Endothelial cell of umbilical vein (primary cell): Measurements from ENCODE around the gene FBXL4. TPM values are rescaled to one million over a fixed set of nuclear protein-coding genes. Genes with fewer than 3 reads are reported as not detected.

Experiments
- BruUV-seq: library from RNA; stranded (reverse); fragments of 400-500 nt; replicated peaks from 2 replicates; lab custom pipeline; 2021; lab: Mats Ljungman, UMichigan
- CTCF ChIA-PET: fragments of 300-600, 350-600 bp; sonication (Branson Sonifier 250); formaldehyde crosslinking; loops from one replicate; lab custom pipeline; 2021; ENCODE audit warnings: antibody characterized with exemption, inconsistent platforms; lab: Charles Lee
- POLR2A ChIA-PET: fragments of 300-600, 350-600 bp; sonication (Branson Sonifier 250); formaldehyde crosslinking; loops from one replicate; lab custom pipeline; 2021; ENCODE audit warnings: antibody characterized with exemption, inconsistent platforms; lab: Charles Lee
- DNase-seq: peaks from one replicate; pipeline ENCODE4 v3.0.0-alpha.2; 2011; ENCODE audit warnings: low read depth, low spot score
- FAIRE-seq: peaks from 2 replicates; lab custom pipeline; 2011; peaks lifted over from hg19 to GRCh38; lab: Jason Lieb, UNC
- H2AFZ ChIP-seq: 2 replicates; pipeline ENCODE4 v1.6.0; 2012; ENCODE audit warnings: low read depth, low read length, control low read depth, inconsistent platforms
- H3K27ac ChIP-seq: 2 replicates; pipeline ENCODE4 v1.5.1; 2011; ENCODE audit warnings: low read depth, mild to moderate bottlenecking, control low read depth, low read length, moderate library complexity; ENCODE audit not compliant: insufficient read depth
- H3K27me3 ChIP-seq, 2 experiments: 2 replicates each; pipeline versions ENCODE4 v1.6.0 to v1.6.1; 2011; ENCODE audit warnings: low read length in 2 of 2, mixed read lengths in 1 of 2; ENCODE audit not compliant: control insufficient read depth in 2 of 2, insufficient read depth in 2 of 2
- H3K36me3 ChIP-seq, 2 experiments: 2 replicates in 1 of 2; 3 replicates in 1 of 2; pipeline ENCODE4 v1.5.1; 2011; ENCODE audit warnings: low read length in 2 of 2, mild to moderate bottlenecking in 1 of 2, moderate library complexity in 1 of 2; ENCODE audit not compliant: control insufficient read depth in 2 of 2, insufficient read depth in 2 of 2; ENCODE audit errors: extremely low read depth in 1 of 2
- H3K4me1 ChIP-seq: 3 replicates; pipeline ENCODE4 v1.5.1; 2011; ENCODE audit warnings: mild to moderate bottlenecking, low read length; ENCODE audit not compliant: control insufficient read depth, insufficient read depth; ENCODE audit errors: extremely low read depth
- H3K4me2 ChIP-seq: 2 replicates; pipeline ENCODE4 v1.6.1; 2011; ENCODE audit warnings: low read length, control low read depth, mixed read lengths; ENCODE audit not compliant: insufficient read depth
- H3K4me3 ChIP-seq, 3 experiments: fragments of 200-600 bp in 1 of 3; sonication (generic), shearing (Covaris generic) in 1 of 3; replicated peaks in 1 of 3; 2 replicates each; pipeline ENCODE4 v1.5.1; 2011 to 2016; ENCODE audit warnings: control low read depth in 3 of 3, low read length in 3 of 3, mild to moderate bottlenecking in 2 of 3, inconsistent platforms in 1 of 3, low read depth in 1 of 3, moderate library complexity in 1 of 3; ENCODE audit not compliant: insufficient read depth in 1 of 3
- H3K79me2 ChIP-seq: 2 replicates; pipeline ENCODE4 v1.6.0; 2012; ENCODE audit warnings: low read length, inconsistent platforms; ENCODE audit not compliant: control insufficient read depth, insufficient read depth
- H3K9ac ChIP-seq: replicated peaks from 2 replicates; pipeline ENCODE3; 2011; ENCODE audit warnings: low read length, control low read depth; ENCODE audit not compliant: insufficient read depth; ENCODE audit errors: extremely low read depth
- H3K9me1 ChIP-seq: replicated peaks from 3 replicates; pipeline ENCODE4 v1.6.0; 2011; ENCODE audit warnings: mild to moderate bottlenecking, low read length; ENCODE audit not compliant: control insufficient read depth, insufficient read depth; ENCODE audit errors: extremely low read depth
- H3K9me3 ChIP-seq: replicated peaks from 2 replicates; pipeline ENCODE4 v1.5.1; 2012; ENCODE audit warnings: low read length, inconsistent platforms; ENCODE audit not compliant: control insufficient read depth, insufficient read depth
- H4K20me1 ChIP-seq: replicated peaks from 2 replicates; pipeline ENCODE3; 2011; ENCODE audit warnings: mild to moderate bottlenecking, low read length; ENCODE audit not compliant: control insufficient read depth, insufficient read depth; ENCODE audit errors: extremely low read depth
- CTCF ChIP-seq, 2 donors: IDR thresholded peaks; 1 replicate in 1 of 2; 2 replicates in 1 of 2; pipeline ENCODE4 v1.5.1; 2011; ENCODE audit warnings: low read length in 2 of 2, mild to moderate bottlenecking in 2 of 2, moderate library complexity in 2 of 2, control low read depth in 1 of 2, inconsistent platforms in 1 of 2, low read depth in 1 of 2; ENCODE audit not compliant: insufficient read depth in 1 of 2; ENCODE audit errors: extremely low read depth in 1 of 2
- EZH2 ChIP-seq: IDR thresholded peaks from 2 replicates; pipeline ENCODE4 v1.6.1; 2012; ENCODE audit warnings: borderline replicate concordance, low read depth, mild to moderate bottlenecking, moderate library complexity, low read length, inconsistent platforms; ENCODE audit not compliant: severe bottlenecking
- FOS ChIP-seq: IDR thresholded peaks from 2 replicates; pipeline ENCODE4 v1.6.1; 2011; ENCODE audit warnings: mild to moderate bottlenecking, low read length, moderate library complexity, borderline replicate concordance; ENCODE audit not compliant: insufficient read depth
- dilution Hi-C: fragments of 300-500 bp; cut with MboI; formaldehyde crosslinking; loops from one replicate; pipeline ENCODE4 v1.15.0; 2019; ENCODE audit warnings: low sequenced_read_pairs; ENCODE audit not compliant: extremely low pct_ligation_motif_present
- intact Hi-C: fragments of 100-400 bp; cut with micrococcal nuclease; formaldehyde crosslinking; loops from one replicate; pipeline ENCODE4 v1.10.0; 2022
- polyA plus RNA-seq, 4 experiments: library from polyadenylated mRNA; depleted of rRNA in 3 of 4; stranded (reverse) in 3 of 4; unstranded in 1 of 4; fragments of >200 nt; gene quantifications; 2 replicates each; pipeline versions ENCODE4 v1.2.1 to v1.2.3, GENCODE V29; 2011 to 2012; ENCODE audit warnings: missing spikeins in 1 of 4
- total RNA-seq: library from RNA; stranded (reverse); gene quantifications from 2 replicates; pipeline ENCODE4 v1.2.3, GENCODE V29; 2021

FBXL4 gene
- total and polyA plus RNA-seq, 2 donors (not counting 3 experiments of a cell fraction or from before 2014, with no cell fraction given), result 7.0 to 9.8 TPM

- FAIRE-seq (peak; percentile 88), DNase-seq (peak; percentile 80)
- H3K9ac ChIP-seq, result no peak overlapping the region
- intact Hi-C loops, result loop anchor here (1.0 to 10.0 kb wide), 9 partner anchors 76 to 1777 kb away; no protein-coding TSS in a partner anchor
- H3K79me2 ChIP-seq, result no peaks in the 10 kb centered on the region
- no peak overlapping the region for H3K4me3 ChIP-seq
- H4K20me1 ChIP-seq, result no peaks in the 10 kb centered on the region
- H3K4me2 ChIP-seq, result no peak overlapping the region
- POLR2A ChIA-PET, result no interaction called here
- dilution Hi-C loops, result no loop called here
- H3K4me1 ChIP-seq, result peaks cover 2% of the 10 kb centered on the region
- TF ChIP-seq FOS, result no peak
- TF ChIP-seq CTCF (IDR thresholded peaks at IDR 0.05; ENCODE audit: extremely low read depth in 1 of 2, insufficient read depth in 1 of 2, low read depth in 1 of 2, low read length in 2 of 2), result peak; percentile 81 to 87
- TF ChIP-seq EZH2, result peak; percentile 55
- H3K9me3 ChIP-seq, result no peaks in the 10 kb centered on the region
- H3K36me3 ChIP-seq, result no peaks in the 10 kb centered on the region
- no peak overlapping the region for H3K27ac ChIP-seq
- CTCF ChIA-PET, result interaction anchor here (0.5 to 2.1 kb wide), 13 partner anchors 8 to 1778 kb away, joined by 3 to 13 read pairs (median 5); partner anchors contain the start of gene POU3F2
- no peak overlapping the region for H2AFZ ChIP-seq
- no TSS peak for BruUV-seq
- peaks cover 85 to 98% of the 10 kb centered on the region in 2 experiments for H3K27me3 ChIP-seq
- H3K9me1 ChIP-seq, result no peaks in the 10 kb centered on the region
Measured at GRCh38 chr6:98845211-98846020, 102.3 kb downstream of the FBXL4 start.
